Stomach (tissue), 9 donors: Measurements from ENCODE around the gene MICAL2. TPM values are rescaled to one million over a fixed set of nuclear protein-coding genes. Genes with fewer than 3 reads are reported as not detected.

ENCODE experiments used
- DNase-seq, 2 donors: peaks; one replicate each; pipeline versions ENCODE4 v3.0.0 to v3.0.0-alpha.2; 2013 to 2019
- H3K27ac ChIP-seq, 5 donors: fragments of 200-600 bp in 4 of 5; sonication (generic) in 4 of 5; one replicate each; pipeline ENCODE4 v1.5.1; 2013 to 2019; ENCODE audit warnings: mild to moderate bottlenecking in 1 of 5, moderate library complexity in 1 of 5
- H3K27me3 ChIP-seq, 3 donors: fragments of 200-600 bp; sonication (generic); one replicate each; pipeline ENCODE4 v1.5.1; 2017 to 2019; ENCODE audit warnings: mixed run types in 1 of 3
- H3K36me3 ChIP-seq, 4 donors: fragments of 200-600 bp; sonication (generic); 1 replicate in 3 of 4; 2 replicates in 1 of 4; pipeline ENCODE4 v1.5.1; 2016 to 2019
- H3K4me1 ChIP-seq, 4 donors: fragments of 200-600 bp; sonication (generic); one replicate each; pipeline ENCODE4 v1.5.1; 2016 to 2019
- H3K4me3 ChIP-seq, 4 donors: fragments of 200-600 bp; sonication (generic) in 3 of 4; one replicate each; pipeline ENCODE4 v1.5.1; 2016 to 2019; ENCODE audit warnings: mild to moderate bottlenecking in 1 of 4
- H3K9me3 ChIP-seq, 4 donors: fragments of 200-600 bp; sonication (generic); one replicate each; pipeline ENCODE4 v1.5.1; 2016 to 2019
- EP300 ChIP-seq: sonication (generic); formaldehyde crosslinking; IDR thresholded peaks from one replicate; pipeline ENCODE4 v1.6.1; 2017; ENCODE audit warnings: antibody characterized with exemption
- POLR2A ChIP-seq, 4 donors: fragments of 450-650 bp; IDR thresholded peaks; one replicate each; pipeline ENCODE4 v1.6.1; 2016; ENCODE audit warnings: antibody characterized with exemption in 4 of 4, control low read depth in 2 of 4, mild to moderate bottlenecking in 1 of 4, moderate library complexity in 1 of 4
- POLR2AphosphoS5 ChIP-seq, 3 donors: sonication (generic); formaldehyde crosslinking; IDR thresholded peaks; one replicate each; pipeline ENCODE4 v1.6.1; 2016; ENCODE audit warnings: antibody characterized with exemption in 3 of 3
- WGBS, 5 donors: extraction: QIAGEN DNeasy Blood & Tissue Kit in 3 of 5; methylation state at CpG; one replicate each; pipeline versions ENCODE4 v1.1.5 to v1.1.7; 2013 to 2018; 5-methylcytosine and 5-hydroxymethylcytosine counted together
- intact Hi-C: fragments of 100-400 bp; cut with DNase I; formaldehyde crosslinking; loops from one replicate; pipeline ENCODE4 v1.15.1; 2023; ENCODE audit warnings: low total_unique reads
- polyA plus RNA-seq, 3 donors: library from polyadenylated mRNA; stranded (reverse); fragments of 200-250 nt; gene quantifications; one replicate each; pipeline ENCODE4 v1.2.3, GENCODE V29; 2013
- total RNA-seq, 5 donors: library from RNA; depleted of rRNA; stranded (reverse); fragments of >200 nt; gene quantifications; one replicate each; pipeline versions ENCODE4 v1.1.0 to v1.2.3, GENCODE V29; 2014 to 2016
- TF ChIP-seq, protein P1 (sequence below), 7 experiments: fragments of 450-650 bp in 4 of 7; fragments of 200-600 bp in 3 of 7; sonication (generic) in 3 of 7; IDR thresholded peaks; one replicate each; pipeline ENCODE4 v1.5.1; 2016 to 2019; ENCODE audit warnings: antibody characterized with exemption in 7 of 7, control low read depth in 2 of 7, mild to moderate bottlenecking in 1 of 7
- donor health status: healthy with polysubstance abuse.
- donor health status: Bipolar disorder and iron deficiency.
- donor health status: healthy.

MICAL2 gene
- total and polyA plus RNA-seq, 8 donors: 11.2 to 165 (median 83.3) TPM

DNA sequence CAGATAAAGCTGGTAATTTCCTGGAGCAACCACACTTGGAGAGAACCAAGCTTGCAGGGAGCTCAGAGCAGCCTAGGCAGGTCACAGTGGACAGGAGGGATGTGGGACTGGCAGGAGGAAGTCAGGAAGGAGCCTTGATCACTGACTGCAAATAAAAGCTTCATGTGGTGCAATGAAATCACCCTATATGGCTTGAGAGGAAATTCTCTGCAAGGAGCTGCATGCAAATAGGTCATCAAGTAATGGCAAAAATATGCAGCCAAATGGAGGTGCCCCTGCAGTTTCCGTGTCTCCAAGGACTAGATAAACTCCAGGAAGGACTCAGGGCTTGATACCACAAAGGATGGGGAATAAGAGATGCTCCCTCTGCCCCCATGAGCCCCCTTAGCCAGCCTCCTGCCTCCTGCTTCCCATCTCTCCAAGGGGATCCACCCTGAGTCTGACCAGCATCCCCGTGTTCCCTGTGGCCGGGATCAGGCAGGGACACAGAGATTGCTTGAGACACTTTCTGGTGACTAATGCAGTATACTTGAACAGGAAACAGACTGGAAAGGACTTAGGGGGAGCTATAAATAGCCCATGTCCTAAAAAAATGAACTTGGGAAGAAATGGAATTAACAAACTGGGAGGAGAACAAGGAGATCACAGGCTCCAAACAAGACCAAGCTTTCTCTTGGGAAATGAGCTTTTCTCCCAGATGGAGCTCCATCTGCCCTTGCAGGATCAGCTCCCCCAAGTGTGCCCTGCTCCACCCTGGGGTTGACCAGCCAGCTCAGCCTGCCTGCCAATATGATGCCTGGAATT is 23.9 kb upstream of the MICAL2 start:
- Histone ChIP-seq H3K9me3 (no peaks in the 10 kb centered on the region), H3K27me3 (no peaks in the 10 kb centered on the region), H3K36me3 (no peaks in the 10 kb centered on the region), H3K4me3 (no peak overlapping the region), H3K27ac (peak overlapping the region; percentile 75 to 92 (median 89)), H3K4me1 (peaks cover 45 to 64% (median 53%) of the 10 kb centered on the region in 4 donors)
- DNase-seq: peak; percentile 57 to 71
- TF ChIP-seq POLR2A (IDR thresholded peaks at IDR 0.05) (no peak), EP300 (peak; percentile 78), POLR2AphosphoS5 (IDR thresholded peaks at IDR 0.05) (peak; percentile 51 to 88 (median 70))
- TF ChIP-seq, protein P1, sequence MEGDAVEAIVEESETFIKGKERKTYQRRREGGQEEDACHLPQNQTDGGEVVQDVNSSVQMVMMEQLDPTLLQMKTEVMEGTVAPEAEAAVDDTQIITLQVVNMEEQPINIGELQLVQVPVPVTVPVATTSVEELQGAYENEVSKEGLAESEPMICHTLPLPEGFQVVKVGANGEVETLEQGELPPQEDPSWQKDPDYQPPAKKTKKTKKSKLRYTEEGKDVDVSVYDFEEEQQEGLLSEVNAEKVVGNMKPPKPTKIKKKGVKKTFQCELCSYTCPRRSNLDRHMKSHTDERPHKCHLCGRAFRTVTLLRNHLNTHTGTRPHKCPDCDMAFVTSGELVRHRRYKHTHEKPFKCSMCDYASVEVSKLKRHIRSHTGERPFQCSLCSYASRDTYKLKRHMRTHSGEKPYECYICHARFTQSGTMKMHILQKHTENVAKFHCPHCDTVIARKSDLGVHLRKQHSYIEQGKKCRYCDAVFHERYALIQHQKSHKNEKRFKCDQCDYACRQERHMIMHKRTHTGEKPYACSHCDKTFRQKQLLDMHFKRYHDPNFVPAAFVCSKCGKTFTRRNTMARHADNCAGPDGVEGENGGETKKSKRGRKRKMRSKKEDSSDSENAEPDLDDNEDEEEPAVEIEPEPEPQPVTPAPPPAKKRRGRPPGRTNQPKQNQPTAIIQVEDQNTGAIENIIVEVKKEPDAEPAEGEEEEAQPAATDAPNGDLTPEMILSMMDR (IDR thresholded peaks at IDR 0.05): no peak
- intact Hi-C loops: no loop called here
- 7 to 37% (median 28%) methylated on average over 3 of the region's 3 CpGs for whole genome bisulfite sequencing, 5 donors

GRCh38 chr11:12087075-12088004 is 23.1 kb upstream of the MICAL2 start:
- Histone ChIP-seq H3K27me3 (no peaks in the 10 kb centered on the region), H3K4me1 (peaks cover 46 to 73% (median 61%) of the 10 kb centered on the region in 4 donors), H3K36me3 (no peaks in the 10 kb centered on the region), H3K27ac (peak overlapping the region; percentile 75 to 92 (median 89)), H3K4me3 (no peak overlapping the region), H3K9me3 (no peaks in the 10 kb centered on the region)
- intact Hi-C loops: no loop called here
- 55 to 65% (median 59%) methylated on average over 7 of the region's 7 CpGs for WGBS, 5 donors
- peak in 1 of 2 donors; percentile 62 for DNase-seq
- no peak for TF ChIP-seq POLR2A (IDR thresholded peaks at IDR 0.05)
- TF ChIP-seq, protein P1 (IDR thresholded peaks at IDR 0.05): peak in 2 of 7 experiments; percentile 7 to 20

DNA sequence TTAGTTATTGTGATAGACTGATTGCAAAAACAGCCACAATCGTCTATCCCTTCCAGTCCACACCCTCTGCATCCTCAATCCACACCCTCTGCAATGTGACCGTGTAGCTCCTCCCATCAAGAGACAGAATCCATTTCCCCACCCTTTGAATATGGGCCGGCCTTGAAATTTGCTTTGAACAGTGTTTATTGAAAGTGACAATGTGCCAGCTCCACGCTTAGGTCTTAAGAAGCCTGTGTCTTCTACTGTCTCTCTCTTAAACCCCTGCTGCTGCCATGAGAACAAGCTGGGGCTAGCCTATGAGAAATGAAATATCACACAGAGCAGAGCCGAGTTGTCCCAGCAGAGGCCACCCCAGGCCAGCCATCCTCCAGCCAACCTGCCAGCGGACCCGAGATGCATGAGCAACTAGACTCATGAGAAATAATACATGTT is 22.3 kb upstream of the MICAL2 start:
- H3K4me1 ChIP-seq: peaks cover 46 to 79% (median 66%) of the 10 kb centered on the region in 4 donors
- H3K9me3 ChIP-seq: no peaks in the 10 kb centered on the region
- no peaks in the 10 kb centered on the region for H3K27me3 ChIP-seq
- intact Hi-C loops: no loop called here
- 37 to 43% (median 41%) methylated on average over 7 of the region's 7 CpGs for WGBS, 5 donors
- peak overlapping the region in 4 of 5 donors; percentile 75 to 92 (median 90) for H3K27ac ChIP-seq
- DNase-seq: peak in 1 of 2 donors; percentile 71
- no peak for TF ChIP-seq POLR2AphosphoS5 (IDR thresholded peaks at IDR 0.05)
- TF ChIP-seq, protein P1 (IDR thresholded peaks at IDR 0.05): peak in 3 of 7 experiments; percentile 7 to 22 (median 11)
- TF ChIP-seq POLR2A (IDR thresholded peaks at IDR 0.05): no peak
- no peak for TF ChIP-seq EP300
- no peak overlapping the region for H3K4me3 ChIP-seq
- H3K36me3 ChIP-seq: no peaks in the 10 kb centered on the region

DNA sequence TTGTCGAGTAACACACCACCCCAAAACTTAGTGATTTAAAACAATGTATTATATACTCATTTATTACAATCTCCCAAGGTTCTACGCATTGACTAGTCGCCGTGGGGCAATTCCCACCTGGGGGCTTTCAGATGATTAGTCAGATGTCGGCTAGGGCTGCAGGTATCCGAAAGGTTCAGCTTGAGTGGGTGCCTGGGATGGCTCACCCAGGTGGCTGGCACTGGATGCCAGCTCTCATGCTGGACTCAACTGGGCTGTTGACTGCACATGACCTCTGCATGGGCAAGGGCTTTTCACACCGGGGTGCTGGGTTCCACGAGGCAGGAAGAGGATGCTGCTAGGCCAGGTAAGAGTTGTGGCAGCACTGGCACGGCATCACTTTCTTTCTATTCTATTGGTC is 21.9 kb upstream of the MICAL2 start:
- H3K27me3 ChIP-seq: no peaks in the 10 kb centered on the region
- H3K36me3 ChIP-seq: no peaks in the 10 kb centered on the region
- H3K27ac ChIP-seq: peak overlapping the region in 4 of 5 donors; percentile 75 to 92 (median 90)
- H3K4me3 ChIP-seq: no peak overlapping the region
- H3K9me3 ChIP-seq: no peaks in the 10 kb centered on the region
- intact Hi-C loops: no loop called here
- peaks cover 46 to 79% (median 68%) of the 10 kb centered on the region in 4 donors for H3K4me1 ChIP-seq
- WGBS, 5 donors: 92 to 96% (median 94%) methylated on average over 9 of the region's 9 CpGs
- no peak for DNase-seq
- TF ChIP-seq POLR2AphosphoS5 (IDR thresholded peaks at IDR 0.05) (no peak), EP300 (no peak), POLR2A (IDR thresholded peaks at IDR 0.05) (no peak)
- TF ChIP-seq, protein P1 (IDR thresholded peaks at IDR 0.05): no peak
